ENCODE measurements around the gene REC8.

DNA sequence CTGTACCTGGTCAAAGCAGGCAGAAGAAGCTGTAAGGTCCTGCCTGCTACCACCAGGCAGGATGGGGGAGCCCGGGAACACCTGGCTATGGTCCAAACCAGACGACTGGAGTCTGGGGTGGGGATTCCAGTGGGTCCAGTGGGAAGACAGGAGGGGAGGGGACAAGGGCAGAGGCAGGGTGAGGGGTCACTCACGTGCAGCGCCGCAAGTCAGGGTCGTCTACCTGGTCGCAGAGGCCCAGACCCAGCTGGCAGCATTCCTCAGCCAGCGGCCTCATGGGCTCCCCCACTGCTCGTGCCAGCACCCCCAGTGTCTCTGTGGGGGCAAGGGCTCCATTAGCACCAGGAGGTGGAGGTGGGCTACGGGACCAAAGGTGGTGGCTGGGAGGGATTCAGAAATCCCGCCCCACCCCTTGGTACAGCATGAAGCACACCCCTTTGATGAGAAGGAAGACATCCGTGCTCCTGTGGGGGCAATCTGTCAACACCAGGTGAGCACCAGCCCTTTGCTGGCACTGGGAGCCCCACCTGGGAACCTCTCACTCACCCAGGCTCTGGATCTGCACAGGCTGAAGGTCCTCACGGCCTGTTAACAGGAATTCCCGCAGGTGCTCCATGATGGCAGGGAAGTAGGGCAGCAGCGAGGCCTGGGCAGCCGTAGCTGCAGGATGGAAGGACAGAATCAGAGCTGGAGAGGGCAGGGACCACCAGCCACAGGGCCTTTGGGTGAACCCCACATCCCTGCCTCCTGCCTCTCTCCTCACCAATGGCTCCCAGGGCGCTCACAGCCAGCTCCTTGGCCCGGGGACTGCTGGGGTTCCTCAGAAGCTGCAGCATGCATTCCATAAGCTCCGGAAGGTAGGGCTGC lies 12.5 kb downstream of the REC8 start:
- TF ChIP-seq, protein P1, sequence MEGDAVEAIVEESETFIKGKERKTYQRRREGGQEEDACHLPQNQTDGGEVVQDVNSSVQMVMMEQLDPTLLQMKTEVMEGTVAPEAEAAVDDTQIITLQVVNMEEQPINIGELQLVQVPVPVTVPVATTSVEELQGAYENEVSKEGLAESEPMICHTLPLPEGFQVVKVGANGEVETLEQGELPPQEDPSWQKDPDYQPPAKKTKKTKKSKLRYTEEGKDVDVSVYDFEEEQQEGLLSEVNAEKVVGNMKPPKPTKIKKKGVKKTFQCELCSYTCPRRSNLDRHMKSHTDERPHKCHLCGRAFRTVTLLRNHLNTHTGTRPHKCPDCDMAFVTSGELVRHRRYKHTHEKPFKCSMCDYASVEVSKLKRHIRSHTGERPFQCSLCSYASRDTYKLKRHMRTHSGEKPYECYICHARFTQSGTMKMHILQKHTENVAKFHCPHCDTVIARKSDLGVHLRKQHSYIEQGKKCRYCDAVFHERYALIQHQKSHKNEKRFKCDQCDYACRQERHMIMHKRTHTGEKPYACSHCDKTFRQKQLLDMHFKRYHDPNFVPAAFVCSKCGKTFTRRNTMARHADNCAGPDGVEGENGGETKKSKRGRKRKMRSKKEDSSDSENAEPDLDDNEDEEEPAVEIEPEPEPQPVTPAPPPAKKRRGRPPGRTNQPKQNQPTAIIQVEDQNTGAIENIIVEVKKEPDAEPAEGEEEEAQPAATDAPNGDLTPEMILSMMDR (conservative IDR thresholded peaks at IDR 0.05 in 1 of 2, IDR thresholded peaks at IDR 0.05 in 1 of 2; ENCODE audit: extremely low read depth in 1 of 2, insufficient read depth in 1 of 2, low read depth in 1 of 2, low read length in 2 of 2) = no peak
- no peak for TF ChIP-seq EZH2 (IDR thresholded peaks at IDR 0.05; ENCODE audit: borderline replicate concordance, low read length)
